Cardiac muscle cell (in vitro differentiated cells and primary cell): Measurements from ENCODE around the gene DNAAF3. TPM values are rescaled to one million over a fixed set of nuclear protein-coding genes. Genes with fewer than 3 reads are reported as not detected.
"Not testable (repeated sequence)": the region's sequence is repeated elsewhere in the genome, so short reads cannot be mapped to it uniquely, and the experiment has no call there.

Experiments used
- DNase-seq, 2 donors: peaks; one replicate each; pipeline versions ENCODE4 v3.0.0 to v3.0.0-alpha.2; 2010 to 2017; ENCODE audit warnings: low read depth in 1 of 2, low spot score in 1 of 2
- H3K27ac ChIP-seq: fragments of 200-600 bp; sonication (generic); 2 replicates; pipeline ENCODE4 v1.5.1; 2016
- H3K27me3 ChIP-seq: fragments of 200-600 bp; sonication (generic); 2 replicates; pipeline ENCODE4 v1.6.0; 2016; ENCODE audit warnings: control low read depth
- H3K36me3 ChIP-seq: fragments of 200-600 bp; sonication (generic); 2 replicates; pipeline ENCODE4 v1.5.1; 2016; ENCODE audit warnings: control low read depth
- H3K4me1 ChIP-seq: fragments of 200-600 bp; sonication (generic); 2 replicates; pipeline ENCODE4 v1.8.1; 2017; ENCODE audit warnings: low read depth, mild to moderate bottlenecking, mixed run types
- H3K4me3 ChIP-seq: fragments of 200-600 bp; sonication (generic); 2 replicates; pipeline ENCODE4 v1.5.1; 2016; ENCODE audit warnings: mild to moderate bottlenecking
- H3K9me3 ChIP-seq: fragments of 200-600 bp; sonication (generic); 2 replicates; pipeline ENCODE4 v1.5.1; 2017; ENCODE audit warnings: low read depth, mild to moderate bottlenecking, control low read depth
- polyA plus RNA-seq: library from polyadenylated mRNA; unstranded; fragments of >200 nt; fragmentation: Nextera tagmentation; extraction: Ambion mirVana; gene quantifications from 2 replicates; pipeline ENCODE4 v1.2.1, GENCODE V29; 2016
- total RNA-seq: library from RNA; depleted of rRNA; stranded (reverse); fragments of >200 nt; gene quantifications from 2 replicates; pipeline ENCODE4 v1.2.3, GENCODE V29; 2016
- TF ChIP-seq, protein P1 (sequence below): IDR thresholded peaks from 2 replicates; pipeline ENCODE4 v1.5.1; 2012; ENCODE audit warnings: low read depth, mild to moderate bottlenecking, low read length

Gene DNAAF3
- total and polyA plus RNA-seq, 2 experiments from 2014 or later: 3.5 to 14.3 TPM

DNA sequence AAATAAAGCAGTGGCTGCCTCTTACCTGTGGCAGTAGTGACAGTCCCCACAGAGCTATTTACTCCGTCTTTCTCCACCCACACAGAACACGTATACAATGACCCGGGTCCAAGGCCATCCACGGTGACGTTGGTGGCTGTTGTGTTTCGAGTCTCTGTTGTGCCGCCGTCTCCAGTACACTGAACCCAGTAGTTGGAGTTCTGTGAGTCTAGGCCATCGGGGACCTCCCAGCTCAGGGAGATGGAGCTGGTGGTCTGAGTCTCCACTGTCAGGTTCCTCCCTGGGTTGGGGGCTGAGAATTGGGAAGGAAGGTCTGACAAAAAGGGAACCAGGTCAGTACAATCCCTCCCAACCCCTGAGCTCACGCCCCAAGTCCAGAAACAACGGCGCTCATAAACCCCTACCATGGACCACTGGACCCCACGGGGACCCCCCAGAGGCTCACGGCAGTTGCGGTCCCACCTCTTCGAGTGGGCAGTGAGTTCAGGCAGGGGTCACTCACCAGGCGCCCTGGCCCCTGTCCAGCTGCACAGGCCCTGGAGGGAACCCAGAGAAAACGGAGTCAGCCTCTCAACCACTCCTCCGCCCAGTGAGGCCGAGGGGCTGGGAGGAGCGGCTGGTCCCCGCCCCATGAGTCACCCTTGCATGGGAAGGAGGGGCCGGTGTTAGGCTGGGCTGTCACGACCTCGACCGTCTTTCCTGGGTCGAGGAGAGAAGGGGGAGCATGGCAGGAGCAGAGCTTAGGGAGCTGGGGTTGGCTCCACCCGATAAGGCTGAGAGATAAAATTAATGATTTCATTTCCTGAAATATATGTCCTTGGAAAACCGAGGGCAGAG lies 40.5 kb upstream of the DNAAF3 start:
- H3K9me3 ChIP-seq: no peaks in the 10 kb centered on the region
- peaks cover 5% of the 10 kb centered on the region for H3K4me1 ChIP-seq
- no peak overlapping the region for H3K4me3 ChIP-seq
- H3K27ac ChIP-seq: no peak overlapping the region
- DNase-seq: peak; percentile 87 to 97
- TF ChIP-seq, protein P1, sequence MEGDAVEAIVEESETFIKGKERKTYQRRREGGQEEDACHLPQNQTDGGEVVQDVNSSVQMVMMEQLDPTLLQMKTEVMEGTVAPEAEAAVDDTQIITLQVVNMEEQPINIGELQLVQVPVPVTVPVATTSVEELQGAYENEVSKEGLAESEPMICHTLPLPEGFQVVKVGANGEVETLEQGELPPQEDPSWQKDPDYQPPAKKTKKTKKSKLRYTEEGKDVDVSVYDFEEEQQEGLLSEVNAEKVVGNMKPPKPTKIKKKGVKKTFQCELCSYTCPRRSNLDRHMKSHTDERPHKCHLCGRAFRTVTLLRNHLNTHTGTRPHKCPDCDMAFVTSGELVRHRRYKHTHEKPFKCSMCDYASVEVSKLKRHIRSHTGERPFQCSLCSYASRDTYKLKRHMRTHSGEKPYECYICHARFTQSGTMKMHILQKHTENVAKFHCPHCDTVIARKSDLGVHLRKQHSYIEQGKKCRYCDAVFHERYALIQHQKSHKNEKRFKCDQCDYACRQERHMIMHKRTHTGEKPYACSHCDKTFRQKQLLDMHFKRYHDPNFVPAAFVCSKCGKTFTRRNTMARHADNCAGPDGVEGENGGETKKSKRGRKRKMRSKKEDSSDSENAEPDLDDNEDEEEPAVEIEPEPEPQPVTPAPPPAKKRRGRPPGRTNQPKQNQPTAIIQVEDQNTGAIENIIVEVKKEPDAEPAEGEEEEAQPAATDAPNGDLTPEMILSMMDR: no peak
- no peaks in the 10 kb centered on the region for H3K27me3 ChIP-seq
- H3K36me3 ChIP-seq: no peaks in the 10 kb centered on the region

DNA sequence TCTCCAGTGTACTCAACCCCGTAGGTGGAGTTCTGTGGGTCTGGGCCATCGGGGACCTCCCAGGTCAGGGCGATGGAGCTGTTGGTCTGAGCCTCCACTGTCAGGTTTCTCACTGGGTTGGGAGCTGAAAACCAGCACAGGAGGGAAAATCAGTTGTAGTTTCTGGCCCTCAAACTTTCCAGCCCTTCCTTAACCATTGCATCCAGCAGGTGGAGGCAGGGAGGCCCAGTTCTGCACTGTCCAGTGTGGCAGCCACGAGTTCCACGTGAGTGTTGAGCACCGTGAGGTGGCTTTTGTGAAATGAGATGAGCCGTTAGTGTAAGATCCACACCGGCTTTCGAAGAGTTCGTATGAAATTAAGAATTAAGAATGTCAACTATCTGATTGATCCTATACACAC lies 35.8 kb upstream of the DNAAF3 start:
- H3K36me3 ChIP-seq, H3K4me1 ChIP-seq, H3K9me3 ChIP-seq, H3K4me3 ChIP-seq, H3K27ac ChIP-seq, DNase-seq, H3K27me3 ChIP-seq: not testable (repeated sequence)
- TF ChIP-seq, protein P1: peak; percentile 25

DNA sequence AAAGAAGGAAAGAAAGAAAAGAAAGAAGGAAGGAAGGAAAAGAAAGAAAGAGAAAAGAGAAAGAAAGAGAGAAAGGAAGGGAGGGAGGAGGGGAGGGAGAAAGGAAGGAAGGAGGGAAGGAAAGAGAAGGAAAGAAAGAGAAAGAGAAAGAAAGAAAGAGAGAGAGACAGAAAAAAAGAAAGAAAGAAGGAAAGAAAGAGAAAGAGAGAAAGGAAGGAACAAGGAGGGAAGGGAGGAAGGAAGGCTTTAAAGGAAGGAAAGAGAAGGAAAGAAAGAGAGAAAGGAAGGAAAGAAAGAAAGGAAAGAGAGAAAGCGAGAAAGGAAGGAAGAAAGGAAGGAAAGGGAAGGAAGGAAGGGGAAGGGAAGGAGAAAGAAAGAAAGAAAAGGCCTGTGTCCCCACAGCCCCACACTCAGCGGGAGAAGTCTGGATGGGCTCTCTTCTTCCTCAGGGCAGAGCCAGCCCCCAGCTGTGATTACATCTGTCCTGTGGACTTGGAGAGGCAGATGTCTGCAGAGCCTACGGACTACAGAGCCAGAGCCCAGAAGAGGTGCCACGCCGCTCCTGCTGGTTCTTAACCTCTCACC lies 33.3 kb upstream of the DNAAF3 start:
- H3K4me1 ChIP-seq: no peaks in the 10 kb centered on the region

DNA sequence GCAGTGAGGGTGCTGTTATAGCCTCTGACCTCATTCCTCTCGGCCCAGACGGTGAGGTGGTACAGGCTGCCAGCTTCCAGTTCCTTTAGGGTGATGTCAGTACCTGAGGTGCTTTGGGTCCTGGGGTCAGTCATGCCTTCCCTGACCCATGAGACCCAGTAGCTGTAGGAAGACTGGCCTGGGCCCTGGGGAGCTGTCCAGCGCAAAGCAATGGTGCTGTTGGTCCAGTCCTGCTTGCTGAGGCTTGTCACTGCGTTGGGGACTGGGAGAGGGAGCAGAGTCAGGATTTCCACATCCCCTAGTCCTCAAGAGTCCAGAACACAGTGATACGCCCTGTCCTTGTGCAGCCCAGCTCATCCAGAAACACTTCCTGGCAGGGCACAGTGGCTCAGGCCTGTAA lies 32.2 kb upstream of the DNAAF3 start:
- Histone ChIP-seq H3K27me3 (no peaks in the 10 kb centered on the region), H3K27ac (no peak overlapping the region), H3K4me3 (no peak overlapping the region), H3K36me3 (no peaks in the 10 kb centered on the region), H3K4me1 (no peaks in the 10 kb centered on the region), H3K9me3 (no peaks in the 10 kb centered on the region)
- DNase-seq: peak in 1 of 2 donors; percentile 53
- TF ChIP-seq, protein P1: no peak

More for the DNA sequence above, 33.3 kb upstream of the DNAAF3 start:
- no peaks in the 10 kb centered on the region for H3K9me3 ChIP-seq
- no peak overlapping the region for H3K27ac ChIP-seq
- H3K4me3 ChIP-seq: no peak overlapping the region
- no peak for DNase-seq
- H3K27me3 ChIP-seq: no peaks in the 10 kb centered on the region
- TF ChIP-seq, protein P1: no peak
- no peaks in the 10 kb centered on the region for H3K36me3 ChIP-seq

DNA sequence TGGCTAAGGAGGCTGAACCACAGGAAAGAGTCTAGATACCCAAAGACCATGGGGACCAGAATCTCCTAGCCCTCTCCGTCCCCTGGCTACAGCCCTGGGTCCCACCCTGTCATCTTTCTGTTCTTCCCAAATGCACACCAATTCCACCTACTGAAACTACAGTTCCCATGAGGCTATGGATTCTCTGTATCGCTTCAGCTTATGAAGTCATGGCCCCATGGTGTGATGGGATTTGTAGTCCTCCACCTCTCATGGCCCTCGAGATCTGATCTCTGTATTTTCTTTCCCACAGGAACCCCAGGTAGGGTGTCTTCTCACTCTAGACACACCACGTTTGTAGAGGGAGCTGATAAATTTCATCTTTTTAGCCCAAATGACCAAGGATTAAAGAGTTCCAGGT lies 31.1 kb upstream of the DNAAF3 start:
- H3K27me3 ChIP-seq: no peaks in the 10 kb centered on the region
- no peak overlapping the region for H3K4me3 ChIP-seq
- no peak overlapping the region for H3K27ac ChIP-seq
- no peaks in the 10 kb centered on the region for H3K4me1 ChIP-seq
- no peak for DNase-seq
- H3K9me3 ChIP-seq: no peaks in the 10 kb centered on the region
- H3K36me3 ChIP-seq: no peaks in the 10 kb centered on the region
- TF ChIP-seq, protein P1: no peak
